WTC11 (cell line): Measurements from ENCODE around the gene FRRS1.

Source experiments
- CTCF ChIP-seq: fragments of 200-600 bp; IDR thresholded peaks from 2 replicates; pipeline ENCODE4 v1.8.0; 2022; ENCODE audit warnings: antibody characterized with exemption
- ETV6 ChIP-seq: sonication (generic); formaldehyde crosslinking; IDR thresholded peaks from 2 replicates; pipeline ENCODE4 v1.8.1; 2022; ENCODE audit warnings: mild to moderate bottlenecking, missing genetic modification reagents
- GABPB1 ChIP-seq: sonication (generic); formaldehyde crosslinking; IDR thresholded peaks from 2 replicates; pipeline ENCODE4 v1.8.1; 2023; ENCODE audit warnings: mild to moderate bottlenecking, missing genetic modification reagents
- KAT7 ChIP-seq: sonication (generic); formaldehyde crosslinking; IDR thresholded peaks from 2 replicates; pipeline ENCODE4 v1.8.1; 2023; ENCODE audit warnings: missing genetic modification reagents, mild to moderate bottlenecking, borderline replicate concordance
- OVOL2 ChIP-seq: fragments of 250-450 bp; sonication (Bioruptor Pico); IDR thresholded peaks from 2 replicates; pipeline ENCODE4 v1.9.0; 2021; ENCODE audit warnings: mild to moderate bottlenecking, borderline replicate concordance
- RORB ChIP-seq: fragments of 250-450 bp; sonication (Bioruptor Pico); IDR thresholded peaks from 2 replicates; pipeline ENCODE4 v1.9.0; 2021; ENCODE audit warnings: mild to moderate bottlenecking
- SOX15 ChIP-seq: fragments of 250-450 bp; sonication (Bioruptor Pico); IDR thresholded peaks from 2 replicates; pipeline ENCODE4 v1.9.0; 2021; ENCODE audit warnings: mild to moderate bottlenecking
- SP1 ChIP-seq: sonication (generic); formaldehyde crosslinking; conservative IDR thresholded peaks from 2 replicates; pipeline ENCODE4 v1.8.1; 2022; ENCODE audit warnings: missing genetic modification reagents
- USF1 ChIP-seq: sonication (generic); formaldehyde crosslinking; IDR thresholded peaks from 2 replicates; pipeline ENCODE4 v1.8.0; 2022; ENCODE audit warnings: mild to moderate bottlenecking, missing genetic modification reagents
- ZNF138 ChIP-seq: sonication (generic); formaldehyde crosslinking; conservative IDR thresholded peaks from 2 replicates; pipeline ENCODE4 v1.8.1; 2022; ENCODE audit warnings: mild to moderate bottlenecking, moderate library complexity, missing genetic modification reagents
- ZSCAN18 ChIP-seq: fragments of 250-450 bp; sonication (Bioruptor Pico); IDR thresholded peaks from 2 replicates; pipeline ENCODE4 v2.1.2; 2022; ENCODE audit warnings: mild to moderate bottlenecking, moderate library complexity
- TF ChIP-seq, protein P1 (sequence below): sonication (generic); formaldehyde crosslinking; IDR thresholded peaks from 2 replicates; pipeline ENCODE4 v1.8.1; 2023; ENCODE audit warnings: mild to moderate bottlenecking, missing genetic modification reagents, moderate library complexity

DNA sequence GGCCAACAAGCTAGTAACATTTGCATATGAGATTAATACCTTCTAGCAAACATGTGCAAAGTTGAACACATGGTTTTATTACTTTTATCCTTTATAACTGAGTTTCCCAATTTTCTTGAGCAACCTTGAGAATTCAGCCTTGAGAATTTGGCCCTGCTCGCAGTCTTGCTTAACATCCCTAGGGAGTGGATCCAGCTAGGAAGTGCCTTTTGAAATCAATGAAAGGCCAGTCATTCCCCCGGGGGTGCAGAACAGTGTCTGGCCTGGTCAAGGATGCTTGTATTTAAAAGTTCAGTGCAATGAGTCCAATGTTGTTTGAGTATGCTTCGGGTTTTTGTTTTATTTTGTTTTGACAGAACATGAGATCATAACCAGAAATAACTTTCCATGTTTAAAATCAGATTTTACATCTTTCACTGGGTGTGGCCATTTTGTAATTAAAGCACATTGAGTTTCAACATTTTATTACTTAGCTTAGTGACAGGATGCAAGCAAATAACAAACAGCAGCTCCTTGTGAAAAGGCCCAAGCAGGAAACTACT lies 103.8 kb downstream of the FRRS1 start:
- TF ChIP-seq SOX15 (CRISPR knock-in tag) (no peak), CTCF (no peak), KAT7 (no peak), GABPB1 (CRISPR knock-in tag) (no peak), ZSCAN18 (no peak), OVOL2 (no peak), ZNF138 (CRISPR knock-in tag) (no peak), RORB (CRISPR knock-in tag) (no peak), USF1 (CRISPR knock-in tag) (no peak), ETV6 (no peak), SP1 (CRISPR knock-in tag) (no peak)
- TF ChIP-seq, protein P1, sequence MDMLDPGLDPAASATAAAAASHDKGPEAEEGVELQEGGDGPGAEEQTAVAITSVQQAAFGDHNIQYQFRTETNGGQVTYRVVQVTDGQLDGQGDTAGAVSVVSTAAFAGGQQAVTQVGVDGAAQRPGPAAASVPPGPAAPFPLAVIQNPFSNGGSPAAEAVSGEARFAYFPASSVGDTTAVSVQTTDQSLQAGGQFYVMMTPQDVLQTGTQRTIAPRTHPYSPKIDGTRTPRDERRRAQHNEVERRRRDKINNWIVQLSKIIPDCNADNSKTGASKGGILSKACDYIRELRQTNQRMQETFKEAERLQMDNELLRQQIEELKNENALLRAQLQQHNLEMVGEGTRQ (CRISPR knock-in tag): no peak
